ENCODE measurements around the gene WSB2. TPM values are rescaled to one million over a fixed set of nuclear protein-coding genes. Genes with fewer than 3 reads are reported as not detected.

The WSB2 gene
- total and polyA plus RNA-seq, 10 of the 15 experiments (the other 5 are each of a cell fraction or from before 2014, with no cell fraction given), result 18.3 to 82.6 (median 43.7) TPM

- TF ChIP-seq YBX1 (IDR thresholded peaks at IDR 0.05), result no peak
- no peak for TF ChIP-seq REST (IDR thresholded peaks at IDR 0.05; ENCODE audit: low read depth, low read length)
- TF ChIP-seq SPI1 (IDR thresholded peaks at IDR 0.05; ENCODE audit: borderline replicate concordance, insufficient read depth, low read depth, low read length), result peak; percentile 91
- TF ChIP-seq GATAD2B (conservative IDR thresholded peaks at IDR 0.05; ENCODE audit: low read depth), result peak; percentile 84
- TF ChIP-seq NR2C2 (IDR thresholded peaks at IDR 0.05; ENCODE audit: borderline replicate concordance, control insufficient read depth, insufficient read length, low read depth), result no peak
- TF ChIP-seq ZSCAN29 (IDR thresholded peaks at IDR 0.05), result no peak
- no peak; the same call in 1 of the 2 replicates for TF ChIP-seq NRF1 (conservative IDR thresholded peaks at IDR 0.05; ENCODE audit: low read depth, low read length)
- TF ChIP-seq SUZ12 (IDR thresholded peaks at IDR 0.05; ENCODE audit: unreplicated experiment), result no peak
- TF ChIP-seq CUX1 (IDR thresholded peaks at IDR 0.05; ENCODE audit: insufficient replicate concordance, low read depth, low read length), result no peak
- no peak for TF ChIP-seq ZBED1 (IDR thresholded peaks at IDR 0.05; ENCODE audit: borderline replicate concordance)
- TF ChIP-seq ZNF207 (IDR thresholded peaks at IDR 0.05; ENCODE audit: borderline replicate concordance), result no peak
- no peak for TF ChIP-seq ZBTB4 (CRISPR knock-in tag; IDR thresholded peaks at IDR 0.05)
- TF ChIP-seq NR2C1 (IDR thresholded peaks at IDR 0.05), result peak; percentile 74
- TF ChIP-seq BHLHE40 (IDR thresholded peaks at IDR 0.05; ENCODE audit: borderline replicate concordance in 1 of 2, low read depth in 2 of 2, low read length in 1 of 2), result peak in 1 of 2 experiments; percentile 36; a peak in 1 of 4 replicates
- peak; percentile 83 for TF ChIP-seq TAF1 (IDR thresholded peaks at IDR 0.05; ENCODE audit: borderline replicate concordance, low read depth, low read length)
- TF ChIP-seq YY1 (IDR thresholded peaks at IDR 0.05; ENCODE audit: low read depth, low read length), result peak; percentile 42
Measured at GRCh38 chr12:118016424-118017264, 44.3 kb downstream of the WSB2 start, which contains the start of gene RFC5 (continued).
